HL-60 (cell line): Measurements from ENCODE around the gene SMARCC2.
"Not testable (repeated sequence)": the region's sequence is repeated elsewhere in the genome, so short reads cannot be mapped to it uniquely, and the experiment has no call there.

ENCODE experiments used
- DNase-seq, 2 experiments: peaks; one replicate each; pipeline ENCODE4 v3.0.0-alpha.2; 2010 to 2020; ENCODE audit warnings: low read depth in 1 of 2, low spot score in 1 of 2
- H3K27ac ChIP-seq: fragments of 250-450 bp; sonication (Bioruptor Pico); replicated peaks from 2 replicates; pipeline ENCODE4 v1.5.1; 2020; ENCODE audit warnings: mild to moderate bottlenecking, moderate library complexity
- H3K27me3 ChIP-seq: fragments of 250-450 bp; sonication (Bioruptor Pico); 2 replicates; pipeline ENCODE4 v1.5.1; 2021; ENCODE audit warnings: mild to moderate bottlenecking, moderate library complexity; ENCODE audit not compliant: insufficient read depth, poor library complexity, severe bottlenecking
- H3K4me3 ChIP-seq: replicated peaks from 2 replicates; pipeline ENCODE4 v1.5.1; 2011; ENCODE audit warnings: mild to moderate bottlenecking, control low read depth, low read length; ENCODE audit not compliant: insufficient read depth
- CTCF ChIP-seq: IDR thresholded peaks from one replicate; pipeline ENCODE4 v1.5.1; 2011; ENCODE audit warnings: low read length, control low read depth, inconsistent platforms; ENCODE audit not compliant: insufficient read depth
- GABPA ChIP-seq: IDR thresholded peaks from 2 replicates; pipeline ENCODE4 v1.6.1; 2012; ENCODE audit warnings: low read depth
- POLR2AphosphoS5 ChIP-seq: IDR thresholded peaks from 2 replicates; pipeline ENCODE4 v1.6.1; 2012; ENCODE audit warnings: low read depth
- SPI1 ChIP-seq: IDR thresholded peaks from 2 replicates; pipeline ENCODE4 v1.6.1; 2012; ENCODE audit warnings: low read depth, mild to moderate bottlenecking, borderline replicate concordance
- TF ChIP-seq, protein P1 (sequence below): IDR thresholded peaks from 2 replicates; pipeline ENCODE4 v1.6.1; 2012; ENCODE audit warnings: low read depth; ENCODE audit not compliant: insufficient replicate concordance

SMARCC2 gene

GRCh38 chr12:56197921-56198635 lies 8.8 kb upstream of the SMARCC2 start:
- no peak for TF ChIP-seq CTCF
- no peak for TF ChIP-seq POLR2AphosphoS5
- TF ChIP-seq, protein P1, sequence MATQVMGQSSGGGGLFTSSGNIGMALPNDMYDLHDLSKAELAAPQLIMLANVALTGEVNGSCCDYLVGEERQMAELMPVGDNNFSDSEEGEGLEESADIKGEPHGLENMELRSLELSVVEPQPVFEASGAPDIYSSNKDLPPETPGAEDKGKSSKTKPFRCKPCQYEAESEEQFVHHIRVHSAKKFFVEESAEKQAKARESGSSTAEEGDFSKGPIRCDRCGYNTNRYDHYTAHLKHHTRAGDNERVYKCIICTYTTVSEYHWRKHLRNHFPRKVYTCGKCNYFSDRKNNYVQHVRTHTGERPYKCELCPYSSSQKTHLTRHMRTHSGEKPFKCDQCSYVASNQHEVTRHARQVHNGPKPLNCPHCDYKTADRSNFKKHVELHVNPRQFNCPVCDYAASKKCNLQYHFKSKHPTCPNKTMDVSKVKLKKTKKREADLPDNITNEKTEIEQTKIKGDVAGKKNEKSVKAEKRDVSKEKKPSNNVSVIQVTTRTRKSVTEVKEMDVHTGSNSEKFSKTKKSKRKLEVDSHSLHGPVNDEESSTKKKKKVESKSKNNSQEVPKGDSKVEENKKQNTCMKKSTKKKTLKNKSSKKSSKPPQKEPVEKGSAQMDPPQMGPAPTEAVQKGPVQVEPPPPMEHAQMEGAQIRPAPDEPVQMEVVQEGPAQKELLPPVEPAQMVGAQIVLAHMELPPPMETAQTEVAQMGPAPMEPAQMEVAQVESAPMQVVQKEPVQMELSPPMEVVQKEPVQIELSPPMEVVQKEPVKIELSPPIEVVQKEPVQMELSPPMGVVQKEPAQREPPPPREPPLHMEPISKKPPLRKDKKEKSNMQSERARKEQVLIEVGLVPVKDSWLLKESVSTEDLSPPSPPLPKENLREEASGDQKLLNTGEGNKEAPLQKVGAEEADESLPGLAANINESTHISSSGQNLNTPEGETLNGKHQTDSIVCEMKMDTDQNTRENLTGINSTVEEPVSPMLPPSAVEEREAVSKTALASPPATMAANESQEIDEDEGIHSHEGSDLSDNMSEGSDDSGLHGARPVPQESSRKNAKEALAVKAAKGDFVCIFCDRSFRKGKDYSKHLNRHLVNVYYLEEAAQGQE: no peak
- no peak for TF ChIP-seq GABPA
- no peak for TF ChIP-seq SPI1
- H3K27ac ChIP-seq: no peak overlapping the region
- H3K4me3 ChIP-seq: no peak overlapping the region
- DNase-seq: no peak
- H3K27me3 ChIP-seq: no peaks in the 10 kb centered on the region

- not testable (repeated sequence) for H3K27me3 ChIP-seq, H3K27ac ChIP-seq, DNase-seq, H3K4me3 ChIP-seq
Observed at GRCh38 chr12:56196818-56197550, 7.7 kb upstream of the SMARCC2 start.

- peak in 1 of 2 experiments; percentile 90 for DNase-seq
- Histone ChIP-seq H3K4me3 (no peak overlapping the region), H3K27me3 (no peaks in the 10 kb centered on the region), H3K27ac (no peak overlapping the region)
- TF ChIP-seq CTCF (peak; percentile 75), POLR2AphosphoS5 (no peak)
Observed at GRCh38 chr12:56193025-56193578, 3.8 kb upstream of the SMARCC2 start.

- no peak for TF ChIP-seq GABPA
- TF ChIP-seq, protein P1: no peak
- Histone ChIP-seq H3K27ac (no peak overlapping the region), H3K4me3 (no peak overlapping the region), H3K27me3 (no peaks in the 10 kb centered on the region)
- no peak for DNase-seq
Observed at GRCh38 chr12:56192582-56192981, 3.3 kb upstream of the SMARCC2 start.
